ENCODE measurements around the gene IDNK.
A peak's percentile ranks its signal among the peaks of the same experiment; 100 is the strongest.
"Not testable (repeated sequence)": the region's sequence is repeated elsewhere in the genome, so short reads cannot be mapped to it uniquely, and the experiment has no call there.

The IDNK gene

DNA sequence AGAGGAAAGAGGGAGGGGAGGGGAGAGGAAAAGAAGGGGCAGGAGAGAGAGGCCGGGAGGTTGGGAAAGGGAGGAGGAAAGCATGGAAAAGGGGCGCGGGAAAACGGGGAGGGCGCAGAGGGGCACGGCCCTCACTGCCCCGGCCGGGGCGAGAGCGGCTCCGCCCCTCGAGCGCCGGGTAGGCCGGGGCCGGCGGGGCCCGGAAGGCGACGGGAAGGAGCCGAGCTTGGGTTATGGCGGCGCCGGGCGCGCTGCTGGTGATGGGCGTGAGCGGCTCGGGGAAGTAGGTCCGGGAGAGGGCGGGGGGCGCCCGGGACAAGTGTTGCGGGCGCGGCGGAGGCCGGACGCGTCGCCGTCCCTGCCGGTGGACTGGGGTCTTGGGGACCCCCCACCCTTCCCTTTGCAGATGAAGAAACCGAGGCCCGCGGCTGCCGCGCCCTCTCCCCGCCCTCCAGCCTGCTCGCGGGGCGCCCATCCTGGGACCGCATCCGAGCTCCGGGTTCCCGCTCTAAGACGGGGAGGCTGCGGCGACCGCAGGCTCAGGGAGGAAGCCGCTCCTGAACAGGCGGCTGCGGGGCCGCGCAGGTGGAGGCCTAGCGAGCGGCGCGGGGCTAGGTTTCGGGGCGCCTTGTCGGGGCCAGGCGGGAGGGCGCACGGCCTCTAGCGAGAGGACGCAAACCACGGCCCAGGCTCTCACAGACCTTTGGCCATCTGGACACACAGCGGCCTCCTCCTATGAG is at the start of gene IDNK:
IDNK (plus strand) TSS at position 205 of the 740 bp plus-strand sequence; CDS start at position 234, 29 bp downstream.
- DNase-seq = peak; percentile 60

DNA sequence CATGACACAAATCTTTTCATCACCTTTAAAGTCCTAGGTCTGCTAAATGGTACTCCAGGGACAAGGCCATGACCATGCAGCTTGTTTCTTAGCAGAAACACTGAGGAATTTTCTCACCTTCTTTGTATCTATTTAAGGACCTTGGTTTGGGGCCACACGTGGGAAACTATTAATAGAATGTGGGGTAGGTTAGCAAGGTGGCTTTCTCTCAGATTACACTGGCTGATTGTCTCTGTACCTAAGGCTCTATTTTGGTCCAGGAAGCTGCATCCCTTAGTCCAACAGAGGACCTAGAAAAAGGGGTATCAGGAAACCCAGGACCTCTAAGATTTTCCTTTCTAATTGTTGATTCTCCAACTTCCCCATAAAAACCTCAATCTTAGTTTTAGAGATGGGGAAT is 48.5 kb upstream of the IDNK start:
- DNase-seq = no peak

DNA sequence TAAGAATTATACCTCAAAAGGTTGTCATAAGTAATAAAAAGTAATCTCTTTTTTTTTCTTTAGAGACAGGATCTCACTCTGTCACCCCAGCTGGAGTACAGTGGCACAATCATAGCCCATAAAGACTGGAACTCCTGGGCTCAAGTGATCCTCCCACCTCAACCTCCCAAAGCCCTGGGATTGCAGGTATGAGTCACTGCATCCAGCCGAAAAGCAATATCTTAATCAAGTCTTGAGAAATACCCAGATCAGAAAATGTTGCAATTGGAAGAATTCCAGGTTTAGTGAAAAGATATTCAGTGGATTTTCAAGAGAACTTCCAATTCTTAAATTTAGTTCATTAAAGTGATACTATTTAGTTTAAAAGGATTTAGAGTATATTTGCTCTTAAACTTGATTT is 40.9 kb upstream of the IDNK start:
- no peak for DNase-seq

DNA sequence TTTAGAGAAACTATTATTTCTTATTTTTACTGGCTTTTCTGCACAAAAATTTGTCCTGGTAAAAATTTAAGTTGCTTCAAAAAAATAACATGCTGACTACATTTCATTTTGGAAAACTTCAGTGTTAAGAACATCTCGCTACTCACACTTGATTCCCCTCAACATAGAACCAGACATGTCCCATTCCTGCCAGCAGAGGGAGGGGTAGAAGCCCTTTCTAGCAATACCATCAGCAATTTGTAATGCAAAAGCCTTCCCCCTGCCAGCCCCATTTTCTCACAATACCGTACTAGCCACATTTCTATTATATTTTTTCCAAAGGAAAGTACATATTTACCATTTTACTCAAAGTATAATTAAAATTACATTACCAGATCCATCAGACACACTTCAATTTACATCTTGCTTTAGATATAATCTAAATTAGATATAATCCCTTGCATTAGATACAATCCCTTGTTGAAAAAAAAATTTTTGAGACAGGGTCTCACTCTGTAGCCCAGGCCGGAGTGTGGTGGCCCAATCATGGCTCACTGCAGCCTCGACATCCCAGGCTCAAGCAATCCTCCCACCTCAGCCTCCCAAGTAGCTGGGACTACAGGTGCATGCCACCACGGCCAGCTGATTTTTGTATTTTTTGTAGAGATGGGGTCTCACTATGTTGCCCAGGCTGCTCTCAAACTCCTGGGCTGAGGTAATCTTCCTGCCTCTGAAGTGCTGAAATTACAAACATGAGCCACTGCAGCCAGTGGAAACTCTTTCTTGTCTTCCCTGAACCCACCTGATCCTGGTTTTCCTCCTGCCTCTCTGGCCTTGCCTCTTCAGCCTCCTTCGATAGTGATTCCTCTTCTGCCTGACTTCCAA is 39.6 kb upstream of the IDNK start:
- DNase-seq = no peak

DNA sequence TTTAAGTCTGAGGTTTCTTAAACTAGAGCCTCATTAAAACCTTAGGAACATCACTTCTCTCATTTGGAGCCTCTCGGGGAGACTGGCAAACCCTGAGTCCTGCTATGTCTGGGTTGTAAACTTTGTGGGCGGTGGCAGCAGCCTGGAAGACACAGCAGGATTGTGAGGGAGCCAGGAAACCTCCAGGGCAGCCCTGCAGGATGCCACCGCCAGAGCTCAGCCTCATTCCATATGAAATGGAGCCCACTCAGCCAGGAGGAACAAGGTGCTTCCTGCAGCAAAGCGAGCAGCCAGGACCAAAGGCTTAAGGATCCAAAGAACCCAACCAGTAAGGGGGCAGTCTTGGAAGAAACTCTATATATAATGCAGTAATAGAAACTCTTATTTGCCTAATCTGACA is 37.9 kb upstream of the IDNK start:
- DNase-seq = no peak

DNA sequence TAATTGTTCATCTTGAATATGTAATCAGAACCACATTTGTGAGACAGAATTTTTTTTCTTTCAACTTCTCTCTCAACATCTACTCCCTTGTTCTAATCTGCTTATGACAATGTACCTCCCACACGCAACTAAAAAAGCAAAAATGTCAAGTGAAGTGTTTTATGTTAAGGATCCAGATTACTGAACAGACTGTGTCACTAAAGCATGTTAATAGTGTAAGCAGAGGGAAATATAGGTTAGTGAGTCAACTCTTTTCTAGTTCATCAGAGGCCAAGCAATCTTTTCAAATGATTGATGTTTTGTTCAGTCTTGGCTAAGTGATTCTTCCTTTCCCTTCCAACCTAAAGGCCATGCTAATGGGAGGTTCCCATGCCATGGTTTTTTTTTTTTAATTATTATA is 34.7 kb upstream of the IDNK start:
- DNase-seq = no peak

DNA sequence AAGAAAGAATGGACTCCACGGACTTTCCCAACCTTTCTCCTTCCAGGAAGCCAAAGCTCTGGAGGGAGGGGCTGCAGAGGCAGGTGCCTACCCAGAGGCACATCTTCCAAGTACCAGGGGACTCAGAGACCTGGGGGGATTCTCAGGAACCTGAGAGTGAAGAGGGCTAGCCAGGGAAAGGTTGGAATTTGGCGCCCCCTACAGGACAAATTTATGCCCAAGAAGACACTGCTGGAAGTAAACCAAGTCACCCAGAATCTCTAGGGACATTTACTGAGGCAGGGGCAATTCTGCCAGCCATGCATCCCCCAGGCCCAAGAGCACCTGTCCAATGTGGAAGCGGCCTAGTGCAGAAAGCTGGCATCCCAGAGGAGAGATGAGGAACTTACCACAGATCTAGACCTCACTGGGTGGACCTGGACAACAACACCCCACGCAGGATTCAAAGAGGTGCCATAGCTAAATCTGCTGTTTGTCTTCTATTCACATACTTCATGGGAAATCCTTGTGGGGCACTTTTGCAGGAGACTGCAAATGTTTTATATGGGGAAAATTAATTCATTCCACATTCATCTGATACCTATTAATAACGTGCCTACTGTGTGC is 25.9 kb upstream of the IDNK start:
- no peak for DNase-seq

DNA sequence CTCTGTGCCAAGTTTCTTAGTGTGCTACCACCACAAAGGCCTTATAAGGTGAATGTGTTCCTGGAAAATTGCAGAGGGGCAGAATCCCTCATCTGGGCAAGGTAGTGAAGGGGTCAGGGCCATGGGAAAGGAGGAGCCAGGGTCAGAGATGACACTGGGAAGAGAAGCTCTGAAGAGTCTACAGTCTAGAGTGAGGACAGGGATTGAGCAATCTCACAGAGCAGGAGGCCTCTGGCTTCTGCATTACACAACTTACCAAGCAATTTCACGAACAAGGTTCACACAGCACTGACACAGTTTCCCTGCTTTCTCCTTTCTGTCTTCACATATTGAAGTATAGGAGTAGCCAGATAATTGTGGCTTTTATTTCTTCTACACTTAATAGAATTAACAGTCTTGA is 24.5 kb upstream of the IDNK start:
- no peak for DNase-seq

DNA sequence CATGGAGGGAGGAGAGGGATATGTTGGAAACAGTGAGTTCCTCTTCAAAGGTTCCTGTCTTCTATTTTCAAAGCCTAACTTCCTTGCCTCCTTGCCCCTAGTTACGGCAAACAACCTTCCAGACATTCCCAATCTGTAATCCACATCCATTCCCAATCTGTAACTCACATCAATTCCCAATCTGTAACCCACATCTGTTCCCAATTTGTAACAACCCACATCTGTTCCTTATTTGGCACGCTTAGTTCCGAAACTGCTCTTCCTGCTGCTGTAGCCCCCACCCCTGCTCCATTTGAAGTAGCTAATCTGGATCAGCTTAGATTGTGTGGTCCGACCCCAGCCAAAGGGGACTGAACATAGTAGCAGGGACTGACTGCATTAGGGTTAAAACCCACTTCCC is 23.9 kb upstream of the IDNK start:
- no peak for DNase-seq

DNA sequence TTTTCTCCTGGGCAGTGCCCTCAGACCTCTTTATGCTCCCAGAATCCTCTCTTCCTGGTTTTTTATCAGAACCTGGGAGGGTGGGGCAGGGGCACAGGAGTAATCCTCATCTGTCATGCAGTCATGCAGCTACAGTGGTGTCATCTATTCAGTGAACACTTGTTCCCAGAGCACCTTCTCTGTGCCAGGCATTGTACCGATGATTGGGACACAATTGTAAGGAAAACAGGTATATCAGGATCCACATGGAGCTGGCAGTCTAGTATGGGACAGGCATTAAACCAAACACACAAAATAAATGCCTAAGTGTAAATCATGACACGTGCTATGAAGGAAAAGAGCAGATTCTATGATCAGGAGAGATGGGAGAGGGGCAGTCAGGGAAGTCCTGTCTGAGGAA is 21.5 kb upstream of the IDNK start:
- DNase-seq = no peak

DNA sequence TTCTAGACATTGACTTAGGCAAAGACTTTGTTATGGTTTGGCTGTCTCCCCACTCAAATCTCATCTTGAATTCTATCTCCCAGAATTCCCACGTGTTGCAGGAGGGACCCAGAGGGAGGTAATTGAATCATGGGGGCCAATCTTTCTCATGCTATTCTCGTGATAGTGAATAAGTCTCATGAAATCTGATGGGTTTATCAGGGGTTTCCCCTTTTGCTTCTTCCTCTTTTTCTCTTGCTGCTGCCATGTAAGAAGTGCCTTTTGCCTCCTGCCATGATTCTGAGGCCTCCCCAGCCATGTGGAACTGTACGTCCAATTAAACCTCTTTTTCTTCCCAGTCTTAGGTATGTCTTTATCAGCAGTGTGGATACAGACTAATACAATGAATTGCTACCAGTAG is 15.3 kb upstream of the IDNK start:
- DNase-seq = not testable (repeated sequence)

DNA sequence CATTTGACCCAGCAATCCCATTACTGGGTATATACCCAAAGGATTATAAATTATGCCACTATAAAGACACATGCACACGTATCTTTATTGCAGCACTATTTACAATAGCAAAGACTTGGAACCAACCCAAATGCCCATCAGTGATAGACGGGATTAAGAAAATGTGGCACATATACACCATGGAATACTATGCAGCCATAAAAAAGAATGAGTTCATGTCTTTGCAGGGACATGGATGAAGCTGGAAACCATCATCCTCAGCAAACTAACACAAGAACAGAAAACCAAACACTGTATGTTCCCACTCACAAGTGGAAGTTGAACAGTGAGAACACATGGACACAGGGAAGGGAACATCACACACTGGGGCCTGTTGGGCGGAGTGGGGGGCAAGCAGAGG is 9.6 kb upstream of the IDNK start:
- DNase-seq = not testable (repeated sequence)

DNA sequence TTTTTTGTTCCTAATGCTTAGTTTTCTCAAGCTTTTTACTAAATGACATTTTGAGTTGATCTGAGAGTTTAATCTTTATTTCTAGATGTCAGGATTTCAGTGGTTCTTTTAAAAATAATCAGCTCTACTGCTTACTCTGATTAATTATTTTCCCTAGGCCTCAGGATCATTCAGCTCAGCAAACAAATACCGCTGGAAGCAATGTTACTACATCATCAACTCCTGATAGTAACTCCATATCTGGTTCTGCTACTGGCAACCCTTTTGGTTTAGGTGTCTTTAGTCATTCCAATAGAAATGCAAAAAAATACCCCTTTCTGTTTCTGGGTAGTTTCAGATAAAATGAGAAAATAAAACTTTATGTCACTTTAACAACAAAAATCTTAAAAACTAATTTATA is 5.6 kb upstream of the IDNK start:
- DNase-seq = no peak

DNA sequence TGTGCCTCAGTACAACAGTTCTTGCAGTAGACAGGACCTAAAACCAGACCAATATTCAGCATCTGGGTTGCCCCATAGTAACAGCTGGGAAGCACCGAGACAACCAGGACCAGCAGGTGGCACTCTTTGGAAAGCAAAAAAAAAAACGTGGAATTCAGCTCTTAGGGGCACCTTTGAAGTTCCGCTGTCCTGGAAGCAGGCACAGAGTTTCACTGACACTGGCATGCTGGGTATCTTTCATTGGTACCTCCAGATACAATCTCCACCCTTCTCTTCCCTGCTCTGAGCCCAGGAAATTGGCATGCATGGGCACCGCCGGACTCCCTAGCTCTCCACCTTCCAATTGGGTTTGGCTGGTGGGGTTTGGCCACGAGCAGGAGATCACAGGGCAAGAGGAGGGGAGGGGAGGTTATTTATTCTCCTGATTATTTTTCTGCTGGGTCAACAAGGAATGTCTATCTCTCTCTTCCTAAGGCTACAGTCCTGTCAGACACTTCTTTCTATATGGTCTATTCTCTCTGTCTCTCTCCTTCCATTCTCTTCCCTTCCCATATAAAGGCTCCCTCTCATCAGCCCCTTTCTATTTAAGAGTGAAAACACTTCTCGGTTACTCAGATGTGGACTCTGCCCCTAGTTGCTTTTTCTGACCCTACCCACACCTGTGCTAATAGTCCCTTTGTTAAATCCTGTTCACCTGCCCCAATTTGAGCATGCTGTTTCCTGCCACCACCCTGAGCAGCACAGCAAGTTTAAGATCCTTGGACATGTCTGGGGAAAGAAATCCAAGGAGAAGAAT is 1.9 kb upstream of the IDNK start:
- peak; percentile 18 for DNase-seq

DNA sequence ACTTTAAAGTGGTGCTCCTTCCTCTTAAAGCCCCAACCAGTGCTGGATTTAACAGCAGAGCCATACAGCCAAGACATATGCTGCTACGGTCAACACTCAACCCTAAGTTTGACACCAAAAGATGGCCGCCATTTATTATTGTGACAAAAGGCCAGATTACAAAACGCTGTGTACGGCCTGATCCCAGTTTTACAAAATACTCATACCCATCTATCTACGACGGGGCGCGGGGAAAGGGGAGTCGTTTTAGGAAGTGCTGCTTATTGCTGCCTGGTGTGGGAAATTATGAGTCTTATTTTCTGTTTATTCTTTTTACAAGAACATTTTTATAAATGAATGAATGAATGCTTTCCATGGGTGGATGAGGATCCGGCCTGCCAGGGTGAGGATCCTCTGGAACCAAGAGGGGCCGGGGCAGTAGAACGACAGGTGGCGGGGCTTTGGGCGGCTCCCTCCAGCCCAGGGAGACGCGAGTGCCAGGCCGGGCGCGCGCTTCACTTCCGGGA is 457 bp upstream of the IDNK start:
- DNase-seq = peak; percentile 7

DNA sequence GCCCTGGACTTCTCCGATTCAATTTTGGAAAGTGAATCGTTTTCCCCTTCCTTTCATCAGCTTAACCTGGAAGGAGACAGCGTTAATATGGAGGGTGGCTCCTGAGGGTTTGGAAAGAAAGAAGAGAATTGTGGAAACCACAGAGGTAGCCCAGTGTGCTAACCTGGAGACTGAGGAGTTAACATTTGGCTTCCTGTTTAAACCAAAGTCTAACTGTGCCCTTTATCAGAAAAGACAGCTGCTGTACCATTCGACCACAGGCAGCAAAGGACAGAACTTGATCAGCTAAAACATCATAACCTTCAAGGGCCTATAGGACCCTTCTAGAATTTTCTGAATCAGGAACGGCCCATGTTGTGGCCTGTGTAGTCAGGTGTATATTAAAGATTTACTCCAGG is 735 bp downstream of the IDNK start:
- DNase-seq = peak; percentile 7

DNA sequence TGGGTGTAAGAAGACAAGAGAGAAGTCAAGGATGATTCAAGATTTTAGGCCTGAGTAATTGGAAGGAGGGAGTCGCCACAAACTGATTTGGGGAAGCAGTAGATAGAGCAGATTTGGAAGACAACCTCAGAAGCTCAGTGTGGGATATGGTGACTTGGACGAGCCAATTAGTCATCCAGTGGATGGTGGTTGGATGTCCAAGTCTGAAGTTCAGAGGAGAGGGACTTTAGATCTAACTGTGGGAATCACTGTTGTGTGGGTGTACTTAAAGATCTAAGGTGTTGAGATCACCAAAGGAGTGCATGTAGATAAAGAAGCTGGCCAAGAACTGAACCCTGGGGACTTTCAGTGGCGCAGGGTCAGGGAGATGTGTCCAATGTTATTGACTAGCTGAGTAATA is 2.2 kb downstream of the IDNK start:
- DNase-seq = no peak

DNA sequence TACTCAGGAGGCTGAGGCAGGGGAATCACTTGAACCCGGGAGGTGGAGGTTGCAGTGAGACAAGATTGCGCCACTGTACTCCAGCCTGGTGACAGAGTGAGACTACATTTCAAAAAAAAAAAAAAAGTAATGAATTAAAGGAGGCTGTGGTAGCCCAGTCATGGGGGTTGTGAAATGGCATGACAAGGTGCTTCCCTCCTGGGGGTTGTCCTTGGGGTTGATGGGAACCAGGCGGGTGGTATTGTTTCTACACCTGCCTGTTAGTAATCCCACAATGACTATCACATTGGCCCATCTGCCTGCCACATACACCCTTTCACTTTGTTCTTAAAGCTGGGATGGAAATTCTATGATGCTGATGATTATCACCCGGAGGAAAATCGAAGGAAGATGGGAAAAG is 5.6 kb downstream of the IDNK start:
- no peak for DNase-seq

DNA sequence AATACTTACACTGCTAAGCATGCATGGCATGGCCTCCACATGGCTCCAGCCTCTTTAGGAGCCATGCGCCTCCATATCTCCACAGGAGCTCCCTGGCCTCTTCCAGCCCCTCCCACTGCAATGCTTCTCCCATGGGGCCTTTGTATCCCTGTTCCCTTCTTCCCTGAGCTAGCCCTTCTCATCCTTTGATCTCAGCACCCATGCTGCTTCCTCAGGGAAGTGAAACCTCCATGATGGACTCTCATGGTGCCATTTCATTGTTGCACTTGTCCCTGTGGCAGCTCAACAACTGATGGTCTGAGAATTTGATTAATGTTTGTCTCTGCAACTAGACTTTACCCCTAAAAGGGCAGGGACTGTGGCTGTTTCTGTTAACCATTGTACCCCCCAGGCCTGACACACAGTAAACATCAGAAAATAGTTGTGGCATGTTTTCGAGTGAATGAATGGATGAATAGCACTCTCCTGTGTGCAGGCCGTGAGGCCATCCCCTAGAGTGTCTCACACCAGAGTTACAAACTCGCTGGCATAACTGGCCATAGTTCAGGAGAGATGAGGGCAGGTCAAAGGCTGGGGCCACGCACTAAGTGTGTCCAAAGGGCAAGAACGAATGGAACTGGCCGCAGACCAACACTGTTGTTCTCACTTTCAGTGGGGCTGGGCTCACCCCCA is 6.6 kb downstream of the IDNK start:
- no peak for DNase-seq

DNA sequence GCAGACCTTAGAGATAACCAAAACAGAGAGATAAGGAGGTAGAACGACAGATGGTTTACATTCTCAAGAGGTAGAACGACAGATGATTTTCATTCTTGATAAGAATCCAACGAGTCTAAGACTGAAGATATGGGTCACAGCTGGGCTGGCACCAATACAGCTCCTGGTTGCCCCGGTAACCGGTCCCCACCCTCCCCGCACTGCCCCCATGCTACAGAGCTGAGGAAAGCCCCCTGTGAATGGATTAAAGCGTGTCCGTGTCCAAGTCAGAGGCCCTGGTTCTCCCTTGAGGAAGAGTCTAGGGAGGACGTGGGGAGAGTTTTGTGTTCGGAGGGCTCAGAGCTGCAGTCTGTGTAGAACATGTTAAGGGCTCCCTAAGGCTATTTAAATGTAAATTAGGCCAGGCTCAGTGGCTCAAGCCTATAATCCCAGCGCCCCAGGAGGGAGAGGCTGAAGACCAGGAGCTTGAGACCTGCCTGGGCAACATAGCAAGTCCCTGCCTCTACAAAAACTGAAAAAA is 8.1 kb downstream of the IDNK start:
- DNase-seq = no peak

DNA sequence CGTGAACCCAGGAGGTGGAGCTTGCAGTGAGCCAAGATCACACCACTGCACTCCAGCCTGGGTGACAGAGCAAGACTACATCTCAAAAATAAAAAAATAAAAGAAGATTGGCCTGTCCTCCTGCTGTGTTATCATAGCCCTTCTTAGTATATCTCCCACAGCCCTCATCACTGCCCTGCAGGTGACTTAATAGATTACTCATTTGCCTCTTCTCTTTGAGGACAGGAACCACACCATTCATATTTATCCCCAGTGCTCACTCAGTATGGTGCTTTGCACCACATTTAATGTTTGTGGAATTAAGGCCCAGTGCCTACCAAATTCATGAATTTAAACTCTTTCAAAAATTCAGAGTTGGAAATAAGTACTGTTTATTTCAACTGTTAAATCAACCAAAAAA is 10.3 kb downstream of the IDNK start:
- DNase-seq = no peak

DNA sequence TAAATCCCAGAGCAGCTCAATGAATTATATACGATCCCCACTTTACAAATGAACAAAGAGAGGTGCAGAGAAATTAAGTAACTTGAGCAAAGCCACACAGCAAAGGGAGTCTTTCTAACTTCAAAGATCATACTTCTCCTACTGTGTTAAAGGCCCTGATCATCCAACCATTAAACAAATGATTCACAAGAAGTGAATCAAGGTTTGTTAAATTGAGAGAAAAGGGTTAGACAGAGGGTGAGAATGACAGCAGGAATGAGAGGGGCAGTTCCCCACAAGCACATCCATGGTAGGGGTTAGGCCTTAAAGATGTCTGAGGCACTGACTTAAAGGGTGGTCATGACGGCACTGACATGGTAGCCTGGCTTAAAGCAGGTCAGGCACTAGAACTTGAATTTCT is 10.7 kb downstream of the IDNK start:
- DNase-seq = no peak
